Left forelimb (tissue), 1 donor: Measurements from ENCODE around the gene NIPA2.

Source experiments
- DNase-seq: peaks from one replicate; pipeline ENCODE4 v3.0.0-alpha.2; 2018; ENCODE audit warnings: low spot score

Gene NIPA2

GRCh38 chr15:22877607-22878006 is 39.1 kb downstream of the NIPA2 start:
- DNase-seq: no peak

GRCh38 chr15:22878103-22878502 is 39.6 kb downstream of the NIPA2 start:
- no peak for DNase-seq

- no peak for DNase-seq
These were observed 41.9 kb downstream of the NIPA2 start for GRCh38 chr15:22880068-22880980.

- DNase-seq: no peak
These were observed 42.7 kb downstream of the NIPA2 start for GRCh38 chr15:22880981-22881738.

GRCh38 chr15:22881739-22882440 is 43.4 kb downstream of the NIPA2 start:
- no peak for DNase-seq

GRCh38 chr15:22883196-22883595 is 44.7 kb downstream of the NIPA2 start:
- DNase-seq: no peak

- no peak for DNase-seq
These were observed 45.9 kb downstream of the NIPA2 start for GRCh38 chr15:22884344-22884743.

GRCh38 chr15:22885120-22885519 is 46.7 kb downstream of the NIPA2 start:
- DNase-seq: no peak

- no peak for DNase-seq
These were observed 48.9 kb downstream of the NIPA2 start for GRCh38 chr15:22887157-22887951.

- no peak for DNase-seq
These were observed 49.8 kb downstream of the NIPA2 start for GRCh38 chr15:22888120-22888859.

- DNase-seq: no peak
These were observed 50.8 kb downstream of the NIPA2 start for GRCh38 chr15:22889146-22889818.

GRCh38 chr15:22890296-22890695 is 51.8 kb downstream of the NIPA2 start:
- no peak for DNase-seq

- no peak for DNase-seq
These were observed 53.2 kb downstream of the NIPA2 start for GRCh38 chr15:22891426-22892210.

GRCh38 chr15:22892333-22892732 is 53.9 kb downstream of the NIPA2 start:
- DNase-seq: no peak

GRCh38 chr15:22893081-22893480 is 54.6 kb downstream of the NIPA2 start:
- no peak for DNase-seq

GRCh38 chr15:22893881-22894280 is 55.4 kb downstream of the NIPA2 start:
- DNase-seq: no peak

- no peak for DNase-seq
These were observed 57.2 kb downstream of the NIPA2 start for GRCh38 chr15:22895465-22896190.

GRCh38 chr15:22902046-22902445 is 63.6 kb downstream of the NIPA2 start:
- DNase-seq: no peak

GRCh38 chr15:22902578-22902977 is 64.1 kb downstream of the NIPA2 start:
- DNase-seq: no peak
